ENCODE measurements around the gene RALGPS1.

The RALGPS1 gene

DNA sequence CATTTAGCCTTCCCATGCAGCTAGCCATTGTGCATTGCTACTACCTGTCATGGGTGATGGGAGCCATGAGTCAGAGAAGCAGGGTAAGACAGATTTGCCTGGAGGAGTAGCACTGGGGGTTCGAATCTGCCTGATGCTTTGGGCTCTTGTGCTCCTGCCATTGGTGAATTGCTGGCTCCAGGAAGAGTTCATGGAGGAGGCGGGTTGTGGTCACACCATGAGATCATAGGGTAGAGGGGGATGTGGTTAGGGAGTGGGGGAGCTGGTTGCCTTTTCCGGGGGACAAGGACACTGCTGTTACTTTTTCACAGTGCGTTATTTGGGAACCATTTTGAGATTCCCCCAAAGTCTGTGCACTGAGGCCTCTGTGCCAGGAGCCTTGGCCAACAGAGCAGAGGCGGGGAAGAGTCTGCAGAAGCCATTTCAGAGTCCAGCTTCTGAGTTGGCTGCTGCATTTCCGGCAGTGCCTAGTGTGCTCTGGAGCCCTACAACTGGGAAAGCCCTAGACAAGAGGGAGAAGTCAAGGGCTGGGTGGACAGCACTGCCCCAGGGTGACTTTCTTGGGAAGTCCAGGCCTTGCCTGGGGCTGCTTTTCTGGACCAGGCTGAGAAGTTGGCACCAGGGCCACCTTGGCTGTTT, 201.6 kb downstream of the RALGPS1 start:
- no peak for DNase-seq (ENCODE audit: low read depth in 2 of 3, low spot score in 1 of 3)

DNA sequence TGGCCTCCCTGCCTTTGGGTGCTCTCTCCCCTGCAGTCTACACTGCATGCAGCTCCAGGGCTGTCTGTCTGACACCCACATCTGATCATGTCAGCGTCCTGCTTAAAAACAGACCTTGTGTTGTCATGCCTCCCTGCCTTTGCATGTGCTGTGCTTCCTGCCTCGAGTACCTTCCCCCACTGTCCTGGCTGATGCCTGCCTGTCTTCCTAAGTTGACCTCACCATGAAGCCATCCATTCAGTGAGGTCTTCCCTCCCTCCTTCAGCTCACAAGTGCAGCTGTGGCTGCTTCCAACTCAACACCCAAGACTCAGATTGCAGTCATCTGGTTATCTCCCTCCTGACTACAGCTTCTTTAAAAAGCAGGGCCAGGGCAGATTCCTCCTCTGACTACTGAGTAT, 202.4 kb downstream of the RALGPS1 start:
- DNase-seq (ENCODE audit: low read depth in 2 of 3, low spot score in 1 of 3), result no peak

DNA sequence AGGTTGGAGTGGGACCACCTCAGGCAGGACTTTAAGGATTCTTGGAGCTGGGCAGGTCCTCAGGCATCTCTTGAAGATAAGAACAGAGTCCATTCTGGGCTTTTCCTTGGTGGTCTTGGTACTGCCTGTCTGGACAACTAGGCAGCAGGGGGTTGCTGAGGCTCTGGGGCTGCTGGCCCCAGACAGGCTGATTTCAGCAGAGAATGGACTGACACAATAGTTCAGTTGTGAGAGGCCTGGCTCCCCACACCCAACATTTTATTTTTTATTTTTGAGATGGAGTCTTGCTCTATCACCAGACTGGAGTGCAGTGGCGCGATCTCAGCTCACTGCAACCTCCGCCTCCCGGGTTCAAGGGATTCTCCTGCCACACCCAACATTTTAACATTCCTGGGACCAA, 203.2 kb downstream of the RALGPS1 start:
- DNase-seq (ENCODE audit: low read depth in 2 of 3, low spot score in 1 of 3), result no peak

DNA sequence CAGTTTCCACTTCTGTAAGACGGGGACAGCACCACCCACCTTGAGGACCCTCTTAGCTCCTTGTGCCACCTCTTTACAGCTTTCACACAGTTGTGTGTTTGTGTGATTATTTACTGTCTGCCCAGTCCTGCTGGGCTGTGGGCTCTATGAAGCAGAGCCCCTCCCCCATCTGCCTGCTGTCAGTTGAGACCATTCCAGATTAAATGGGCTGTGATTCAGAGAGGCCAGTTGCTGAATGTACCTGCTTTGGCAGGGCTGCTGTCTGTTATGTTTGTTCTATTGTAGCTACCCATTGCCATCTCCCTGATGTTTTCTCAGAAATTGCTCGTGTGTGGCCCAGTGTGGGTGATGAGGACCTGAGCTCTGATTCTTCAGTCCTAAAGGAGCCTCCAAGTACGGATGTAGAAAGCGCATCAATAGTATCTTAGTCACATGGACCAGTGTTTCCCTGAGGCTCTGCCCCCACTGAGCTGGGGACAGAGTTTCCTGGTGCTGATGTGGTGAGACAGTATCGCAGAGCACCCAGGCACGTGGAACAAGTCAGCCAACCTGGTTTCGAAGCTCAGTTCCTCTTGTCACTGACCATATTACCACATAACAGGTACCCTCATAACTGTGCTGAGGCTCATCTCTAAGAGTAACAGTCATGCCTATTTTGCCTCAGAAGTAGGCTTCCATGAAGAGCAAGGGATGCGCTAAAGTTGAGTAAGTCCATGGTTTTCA, 204.2 kb downstream of the RALGPS1 start:
- DNase-seq (ENCODE audit: low read depth in 2 of 3, low spot score in 1 of 3), result no peak

DNA sequence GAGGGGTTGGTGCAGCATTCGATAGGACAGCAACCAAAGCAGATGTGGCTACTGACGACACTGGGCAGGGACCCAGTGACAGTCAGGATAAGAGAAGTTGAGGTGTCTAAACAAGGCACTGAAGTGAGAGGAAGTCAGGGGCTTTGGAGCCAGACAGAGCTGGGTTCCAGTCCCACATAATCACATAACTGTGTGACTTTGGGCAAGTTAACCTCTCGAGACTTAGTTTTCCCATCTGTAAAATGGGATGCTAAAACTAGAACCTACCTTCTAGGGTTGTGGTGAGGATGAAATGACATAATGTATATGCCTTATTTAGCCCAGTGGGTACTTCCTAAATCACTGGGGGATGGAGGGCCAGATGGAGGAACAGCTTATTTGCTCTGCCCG, 204.7 kb downstream of the RALGPS1 start:
- no peak for DNase-seq (ENCODE audit: low read depth in 2 of 3, low spot score in 1 of 3)

DNA sequence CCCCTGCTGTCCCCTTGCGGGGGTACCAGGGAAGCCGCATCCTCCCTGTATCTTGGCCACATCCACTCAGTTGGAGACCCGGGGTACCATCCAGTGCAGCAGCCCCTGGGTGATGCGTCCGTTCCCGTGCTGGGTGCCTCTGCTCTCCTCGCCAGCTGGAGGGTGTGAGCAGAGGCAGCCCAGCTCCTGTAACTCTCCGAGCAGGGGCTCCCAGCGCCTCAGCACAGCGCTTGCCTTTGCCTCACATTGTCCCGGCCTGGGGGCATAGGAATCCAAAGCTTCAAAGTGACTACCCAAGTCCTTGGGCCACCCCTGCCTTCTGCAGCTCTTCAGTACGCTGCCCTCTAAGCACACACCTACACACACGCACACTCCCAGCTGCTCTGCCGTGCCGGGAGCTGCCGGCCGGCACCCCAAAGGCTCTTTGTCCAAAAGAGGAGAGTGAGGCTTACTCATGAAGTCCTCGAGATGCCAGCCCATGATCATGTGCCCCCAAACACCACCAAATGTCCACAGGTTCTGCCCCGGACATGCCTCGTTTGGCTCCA, 207.1 kb downstream of the RALGPS1 start:
- DNase-seq (ENCODE audit: low read depth in 2 of 3, low spot score in 1 of 3), result no peak

DNA sequence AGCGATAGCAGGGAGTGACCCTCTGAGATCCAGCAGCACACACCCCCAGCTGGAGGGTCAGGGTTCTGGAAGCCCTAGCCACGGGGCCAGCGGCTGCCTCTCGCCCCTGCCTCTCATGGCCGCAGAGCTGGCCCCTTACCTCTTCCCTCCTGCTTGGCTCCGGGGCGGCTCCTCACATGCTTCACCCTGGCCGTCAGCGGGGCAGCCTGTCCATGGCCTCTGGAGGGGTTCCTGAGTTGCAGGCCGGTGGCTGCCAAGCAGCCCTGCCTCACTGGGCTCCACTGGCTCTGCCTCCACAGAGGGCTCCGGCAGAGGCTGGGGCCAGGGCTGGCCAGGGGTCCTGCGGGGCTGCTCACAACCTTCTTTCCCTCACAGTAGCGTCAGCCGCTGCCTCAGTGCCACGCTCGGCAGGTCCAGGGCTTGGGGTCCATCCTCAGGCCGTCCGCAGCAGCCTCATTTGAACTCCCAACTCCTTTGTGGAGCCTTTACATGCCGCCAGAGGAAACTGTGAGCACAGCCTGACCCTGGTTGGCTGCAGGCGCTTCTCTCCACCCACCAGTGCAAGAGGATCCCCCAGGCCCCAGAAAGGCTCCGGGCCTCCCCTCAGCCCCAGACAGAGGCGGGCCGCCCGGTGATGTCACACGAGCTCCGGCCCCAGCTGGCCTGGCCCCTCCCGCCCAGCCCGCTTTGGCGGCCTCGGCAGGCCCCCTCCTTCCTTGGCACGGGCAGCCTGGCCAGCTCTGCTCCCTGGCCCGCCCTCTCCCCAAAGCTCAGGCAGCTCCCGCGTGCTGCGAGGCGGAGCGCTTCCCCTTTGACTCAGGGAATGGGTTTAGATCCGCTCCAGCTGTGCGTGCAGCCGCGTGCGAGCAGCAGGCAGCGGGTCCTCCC, 207.8 kb downstream of the RALGPS1 start, which contains the start of gene ANGPTL2:
Gene ANGPTL2 (minus strand): TSS at position 460 of the 888 bp plus-strand sequence. CDS start 13,904 bp downstream, outside the sequence.
- DNase-seq (ENCODE audit: low read depth in 2 of 3, low spot score in 1 of 3), result peak in 1 of 3 donors; percentile 3

DNA sequence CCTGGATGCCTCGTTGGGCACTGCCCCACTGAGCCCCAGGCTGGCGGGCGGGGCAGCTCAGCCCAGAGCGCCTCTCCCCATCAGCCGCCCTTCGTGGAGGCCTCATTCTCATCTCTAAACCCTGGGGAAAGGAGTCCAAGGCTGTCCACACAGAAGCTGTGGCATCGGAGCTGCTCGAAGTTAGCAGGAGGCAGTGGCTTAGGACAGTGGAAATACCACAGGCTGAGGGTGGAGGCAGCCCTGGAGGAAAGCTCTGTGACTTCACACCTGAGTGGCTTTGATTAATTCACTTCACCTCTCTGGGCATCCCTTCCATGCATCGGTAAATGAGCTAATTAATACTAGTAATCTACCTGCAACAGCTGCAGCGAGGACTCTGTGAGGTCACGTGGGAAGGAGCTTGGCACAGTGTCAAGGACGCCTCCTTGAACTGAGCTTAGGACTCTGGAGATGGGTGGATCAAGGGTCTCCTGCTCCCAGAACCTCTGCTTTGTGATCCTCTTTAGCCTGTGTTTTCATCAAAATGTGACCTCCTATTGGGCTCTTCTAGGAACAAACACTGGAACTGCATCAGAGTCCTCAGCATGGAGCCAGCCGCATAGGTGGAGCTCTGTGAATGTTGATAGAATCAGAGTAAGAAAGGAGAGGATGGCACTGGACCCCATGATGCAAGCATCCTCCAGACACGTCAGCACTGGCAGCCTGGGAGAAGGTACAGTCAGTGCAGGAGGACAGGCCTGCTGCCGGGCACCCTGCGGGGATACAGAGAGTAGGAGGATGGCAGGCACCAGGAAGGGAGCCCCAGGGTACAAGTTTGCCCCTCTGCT, 208.7 kb downstream of the RALGPS1 start:
- DNase-seq (ENCODE audit: low read depth in 2 of 3, low spot score in 1 of 3), result no peak

DNA sequence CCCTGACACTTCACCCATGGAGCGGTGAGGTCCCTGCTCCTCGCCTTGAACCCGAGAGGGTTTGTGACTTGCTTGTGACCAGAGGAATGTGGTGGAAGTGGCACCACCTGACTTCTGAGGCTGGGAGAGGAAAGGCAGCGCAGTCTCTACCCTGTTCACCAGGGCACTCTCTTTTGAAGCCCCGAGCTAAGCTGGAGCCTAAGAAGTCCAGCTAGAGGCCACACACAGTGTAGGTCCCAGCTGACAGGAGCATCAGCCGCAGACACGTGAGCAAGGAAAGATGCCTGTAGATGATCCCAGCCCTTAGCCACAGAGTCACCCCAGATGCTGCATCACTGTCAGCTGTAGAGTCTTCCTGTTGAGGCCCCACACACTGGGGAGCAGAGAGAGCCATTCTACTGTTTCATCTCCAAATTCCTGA, 209.5 kb downstream of the RALGPS1 start:
- no peak for DNase-seq (ENCODE audit: low read depth in 2 of 3, low spot score in 1 of 3)

DNA sequence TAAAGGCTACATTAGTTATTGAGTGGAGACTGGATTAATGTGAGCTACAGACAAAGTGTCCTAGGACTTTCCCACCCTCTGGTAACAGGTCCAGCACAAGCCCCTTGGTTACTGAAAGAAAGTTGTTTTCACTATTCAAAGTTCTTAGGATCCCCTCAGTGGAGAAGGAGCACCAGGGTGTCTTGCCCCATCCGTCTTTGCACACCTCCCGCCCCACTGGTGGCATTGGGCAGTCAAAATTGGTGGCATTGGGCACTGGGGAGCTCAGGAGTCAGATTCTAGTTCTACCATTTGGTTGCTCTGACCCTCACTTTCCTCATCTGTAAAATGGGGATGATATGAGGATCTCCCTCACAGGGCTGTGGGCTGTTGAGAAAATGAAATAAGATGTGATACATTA, 210.2 kb downstream of the RALGPS1 start:
- no peak for DNase-seq (ENCODE audit: low read depth in 2 of 3, low spot score in 1 of 3)

DNA sequence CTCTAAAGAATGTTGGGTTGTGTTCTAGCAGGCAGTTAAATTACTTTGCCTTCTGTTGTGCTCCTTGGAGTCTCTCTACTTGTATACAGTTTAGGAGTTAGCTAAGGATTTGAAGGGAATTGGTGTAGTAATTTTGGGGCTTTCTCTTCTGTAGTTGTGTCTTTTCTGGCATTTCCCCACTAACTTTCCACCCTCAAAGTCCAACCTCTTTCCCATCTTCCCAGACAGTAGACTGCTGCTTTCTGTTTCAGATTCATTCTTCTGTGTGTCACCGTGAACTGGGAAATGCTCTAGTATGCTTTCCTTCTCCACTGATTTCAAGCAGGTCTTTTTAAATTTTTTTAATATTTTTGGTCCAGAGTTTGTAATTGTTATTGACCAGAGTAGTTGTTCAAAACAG, 212.4 kb downstream of the RALGPS1 start:
- no peak for DNase-seq (ENCODE audit: low read depth in 2 of 3, low spot score in 1 of 3)

DNA sequence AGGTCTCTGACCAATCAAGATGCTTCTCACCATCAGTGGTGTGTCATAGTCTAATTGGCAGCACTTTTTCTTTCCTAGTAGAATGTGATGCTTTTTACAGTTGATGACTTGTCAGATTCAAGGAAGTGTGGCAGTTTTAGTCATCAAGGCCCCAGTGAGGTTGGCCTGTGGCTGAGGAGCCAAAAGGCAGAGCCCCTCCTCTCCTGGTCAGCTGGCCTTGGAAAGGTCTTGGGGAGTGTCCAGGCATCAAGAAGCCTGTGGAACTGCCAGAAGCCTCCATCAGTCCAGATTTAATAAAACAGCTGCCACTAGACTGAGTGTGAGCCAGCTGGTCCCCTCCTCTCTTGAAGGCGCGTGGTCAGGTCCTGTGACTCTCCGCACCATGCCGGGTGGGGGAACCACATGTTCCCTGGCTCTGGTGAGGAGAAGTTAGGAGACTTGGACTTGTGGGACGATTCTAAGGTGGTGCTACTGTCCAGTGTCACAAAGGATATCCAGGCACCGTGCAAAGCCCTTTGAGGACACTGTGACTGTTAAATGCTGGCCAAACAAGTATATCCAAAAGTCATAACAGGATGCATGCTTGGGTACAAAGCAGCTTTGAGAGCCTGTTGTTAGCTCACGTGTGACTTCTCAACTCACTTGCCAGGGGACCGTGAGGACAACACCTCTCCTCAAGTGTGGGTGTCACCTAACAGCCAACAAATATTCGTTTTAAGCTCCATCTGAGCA, 213.9 kb downstream of the RALGPS1 start:
- no peak for DNase-seq (ENCODE audit: low read depth in 2 of 3, low spot score in 1 of 3)

DNA sequence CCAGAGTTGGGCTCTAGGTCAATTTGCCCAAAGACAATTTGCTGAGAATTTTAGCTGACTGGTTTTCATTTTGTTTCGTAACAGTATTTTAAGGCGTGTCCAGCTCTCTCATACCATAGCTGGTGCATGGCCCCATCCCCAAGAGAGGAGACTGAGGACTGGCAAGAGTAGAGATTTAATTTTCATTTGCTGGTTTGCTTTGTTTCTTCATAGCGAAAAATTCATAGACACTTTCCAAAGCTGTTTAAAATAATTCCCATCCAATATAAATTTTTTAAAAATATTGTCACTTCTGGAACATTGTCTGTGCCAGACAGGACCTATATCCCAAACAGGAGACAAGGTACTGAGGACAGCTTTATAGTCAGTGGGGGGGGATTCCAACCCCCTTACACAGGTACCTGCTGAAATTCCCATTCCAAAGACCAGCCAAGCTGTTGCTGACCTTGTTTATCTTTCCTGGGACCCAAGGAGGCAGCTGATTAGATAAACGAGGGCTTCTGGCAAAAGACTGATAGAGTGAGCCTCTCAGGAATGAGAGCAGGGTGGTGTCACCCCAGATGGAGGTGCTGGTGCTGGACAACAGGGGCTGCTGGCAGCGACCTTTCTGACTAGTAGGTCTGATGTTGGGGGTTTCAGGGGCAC, 214.6 kb downstream of the RALGPS1 start:
- DNase-seq (ENCODE audit: low read depth in 2 of 3, low spot score in 1 of 3), result no peak

DNA sequence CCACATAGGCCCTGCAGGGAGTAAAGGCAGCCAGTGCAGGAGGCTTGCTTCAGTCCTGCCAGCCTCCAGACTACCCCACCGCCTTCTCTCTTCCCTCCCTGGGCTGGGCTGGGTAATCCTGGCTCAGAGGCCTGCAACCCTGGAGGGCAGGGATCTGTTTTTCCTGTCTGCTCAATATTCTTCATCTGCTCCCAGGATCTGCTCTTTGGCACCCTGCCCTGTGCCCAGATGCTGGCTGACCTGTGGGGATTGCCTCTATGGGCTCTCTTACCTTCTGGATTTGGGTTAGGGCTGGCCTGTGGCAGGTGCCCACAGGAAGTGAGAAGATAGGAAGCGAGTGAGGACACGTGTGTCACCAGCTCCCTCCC, 215.1 kb downstream of the RALGPS1 start:
- DNase-seq (ENCODE audit: low read depth in 2 of 3, low spot score in 1 of 3), result no peak

DNA sequence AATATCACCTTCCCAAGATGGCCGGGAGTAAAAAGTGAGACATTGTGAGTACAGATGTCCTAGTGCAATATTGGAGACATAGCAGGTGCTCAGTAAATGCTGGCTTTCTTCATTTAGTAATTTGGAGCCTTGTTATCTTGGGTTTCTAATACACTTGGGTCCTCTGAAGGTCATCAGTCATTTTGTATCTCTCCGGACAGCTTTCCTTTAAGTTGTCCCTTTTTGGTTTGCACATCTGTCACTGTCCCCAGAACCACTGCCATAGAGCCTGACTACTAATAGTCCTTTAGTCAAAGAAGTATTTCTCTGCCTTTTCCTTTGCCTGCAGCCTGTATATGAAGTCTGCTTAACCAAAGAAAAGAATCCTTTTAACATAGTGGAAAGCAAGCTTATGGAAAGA, 215.7 kb downstream of the RALGPS1 start:
- no peak for DNase-seq (ENCODE audit: low read depth in 2 of 3, low spot score in 1 of 3)

DNA sequence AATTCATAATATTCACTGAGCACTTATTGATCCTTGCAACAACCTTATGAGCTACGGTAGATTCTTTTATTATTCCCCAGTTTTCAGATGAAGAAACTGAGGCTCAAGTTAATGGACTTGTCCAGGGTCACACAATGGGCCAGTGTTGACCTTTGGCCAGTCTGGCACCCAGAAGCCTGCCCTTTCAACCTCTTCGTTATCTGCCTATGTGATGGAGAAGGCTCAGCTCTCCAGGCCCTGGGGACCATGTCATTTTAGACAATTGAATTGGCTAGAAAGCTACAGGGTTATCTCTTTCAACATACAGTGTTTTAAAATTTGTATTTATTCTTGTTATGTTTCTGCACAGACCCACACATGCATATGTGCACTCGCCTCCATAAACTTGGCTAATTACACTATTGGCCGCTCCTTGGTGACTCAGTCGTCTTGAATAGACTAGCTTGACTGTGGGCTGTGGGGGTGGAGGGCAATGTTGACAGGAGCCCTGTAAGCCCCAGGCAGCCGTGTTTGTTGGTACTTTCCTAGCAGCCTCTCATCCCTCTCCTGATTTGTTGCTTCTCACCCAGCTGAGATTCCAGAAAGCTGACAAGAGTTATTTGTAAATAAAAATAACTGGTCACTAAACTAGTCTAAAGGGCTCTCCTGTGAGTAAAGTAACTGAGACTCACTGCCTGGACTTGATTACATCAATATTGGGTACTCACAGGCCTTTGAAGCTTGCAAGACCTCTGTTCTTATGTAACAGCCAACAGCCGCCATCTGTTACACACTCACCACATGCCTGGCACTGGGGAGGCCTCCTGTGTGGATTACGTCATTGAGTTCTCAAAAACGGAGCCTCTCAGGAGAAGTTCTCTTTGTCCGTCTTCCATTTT, 216.3 kb downstream of the RALGPS1 start:
- no peak for DNase-seq (ENCODE audit: low read depth in 2 of 3, low spot score in 1 of 3)

DNA sequence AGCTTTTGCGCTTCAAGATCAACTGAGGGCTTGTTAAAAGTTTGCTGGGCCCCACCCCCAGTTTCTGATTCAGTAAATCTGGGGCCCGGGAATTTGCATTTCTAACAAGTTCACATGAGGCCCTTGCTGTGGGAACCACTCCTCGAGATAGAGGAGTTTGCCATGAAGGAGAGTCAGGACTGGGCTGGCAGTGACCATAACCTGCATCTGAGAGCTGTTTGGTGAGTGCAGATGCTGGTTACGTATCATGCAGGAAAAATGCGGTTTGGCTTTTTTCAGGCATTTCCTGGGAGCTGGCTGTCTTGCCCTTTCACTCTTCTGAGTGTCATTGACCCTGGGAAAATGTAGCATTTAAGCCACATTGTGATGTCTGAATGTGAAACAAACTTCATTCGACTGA, 217.3 kb downstream of the RALGPS1 start:
- DNase-seq (ENCODE audit: low read depth in 2 of 3, low spot score in 1 of 3), result no peak

DNA sequence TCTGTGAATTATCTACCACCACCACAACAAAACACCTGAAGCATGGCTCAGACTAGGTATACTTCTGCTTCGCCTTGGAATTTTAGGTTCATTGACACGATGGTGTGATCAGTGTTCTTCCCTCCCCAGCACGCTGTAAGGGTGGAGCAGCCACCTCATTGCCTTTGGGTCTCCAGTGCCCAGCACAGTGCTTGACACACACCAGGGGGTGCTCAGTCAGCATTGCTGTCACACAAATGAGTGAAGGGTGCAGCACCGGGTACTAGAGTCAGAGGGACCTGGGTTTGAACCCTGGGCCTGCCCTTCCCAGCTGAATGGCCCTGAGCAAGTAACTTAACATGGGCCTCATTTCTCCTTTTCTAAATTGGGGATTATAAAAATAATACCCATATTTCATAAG, 217.8 kb downstream of the RALGPS1 start:
- no peak for DNase-seq (ENCODE audit: low read depth in 2 of 3, low spot score in 1 of 3)

All from stimulated activated CD4-positive, alpha-beta T cell treated with anti-CD3 and anti-CD28 coated beads, Interleukin-12 subunit alpha, Interleukin-12 subunit beta, amount 100 ng/mL, for 48 hours (primary cell).